Measurements from ENCODE around the gene CKB.
A peak's percentile ranks its signal among the peaks of the same experiment; 100 is the strongest.

The CKB gene

GRCh38 chr14:103530390-103530789, 7.8 kb upstream of the CKB start:
- peak overlapping the region; percentile 86 for H3K4me3 ChIP-seq (ENCODE audit: low read depth, low read length)
- TF ChIP-seq CTCF (IDR thresholded peaks at IDR 0.05; ENCODE audit: borderline replicate concordance, insufficient read depth, low read depth, low read length): no peak

- H3K4me3 ChIP-seq (ENCODE audit: low read depth, low read length): peak overlapping the region; percentile 86
- no peak for TF ChIP-seq CTCF (IDR thresholded peaks at IDR 0.05; ENCODE audit: borderline replicate concordance, insufficient read depth, low read depth, low read length)
These were observed 7.0 kb upstream of the CKB start for GRCh38 chr14:103529383-103530365.

GRCh38 chr14:103528587-103529382, 6.2 kb upstream of the CKB start, which contains the start of gene TRMT61A:
Gene TRMT61A (plus strand): TSS chr14:103529196. CDS start chr14:103529979, 783 bp downstream.
- peak within 1 kb of the TSS; percentile 86 for H3K4me3 ChIP-seq (ENCODE audit: low read depth, low read length)

GRCh38 chr14:103528146-103528586, 5.5 kb upstream of the CKB start:
- no peak for TF ChIP-seq CTCF (IDR thresholded peaks at IDR 0.05; ENCODE audit: borderline replicate concordance, insufficient read depth, low read depth, low read length)
- H3K4me3 ChIP-seq (ENCODE audit: low read depth, low read length): peak overlapping the region; percentile 86

More at GRCh38 chr14:103528587-103529382, 6.2 kb upstream of the CKB start, which contains the start of gene TRMT61A:
- no peak for TF ChIP-seq CTCF (IDR thresholded peaks at IDR 0.05; ENCODE audit: borderline replicate concordance, insufficient read depth, low read depth, low read length)

- H3K4me3 ChIP-seq (ENCODE audit: low read depth, low read length): peak overlapping the region; percentile 86
- no peak for TF ChIP-seq CTCF (IDR thresholded peaks at IDR 0.05; ENCODE audit: borderline replicate concordance, insufficient read depth, low read depth, low read length)
These were observed 4.9 kb upstream of the CKB start for GRCh38 chr14:103527408-103528145.

GRCh38 chr14:103526914-103527248, 4.3 kb upstream of the CKB start:
- H3K4me3 ChIP-seq (ENCODE audit: low read depth, low read length): no peak overlapping the region
- TF ChIP-seq CTCF (IDR thresholded peaks at IDR 0.05; ENCODE audit: borderline replicate concordance, insufficient read depth, low read depth, low read length): no peak

All from GM12875 (cell line).